ENCODE data around the gene SLC22A23.

SLC22A23 gene

GRCh38 chr6:3240595-3240994, 216.3 kb downstream of the SLC22A23 start:
- no peak for DNase-seq (ENCODE audit: low read depth)

- no peak for DNase-seq (ENCODE audit: low read depth)
Observed at GRCh38 chr6:3239110-3239830, 217.6 kb downstream of the SLC22A23 start.

GRCh38 chr6:3237761-3238662, 218.8 kb downstream of the SLC22A23 start:
- no peak for DNase-seq (ENCODE audit: low read depth)

GRCh38 chr6:3236005-3236404, 220.8 kb downstream of the SLC22A23 start:
- no peak for DNase-seq (ENCODE audit: low read depth)

GRCh38 chr6:3235486-3235885, 221.4 kb downstream of the SLC22A23 start:
- no peak for DNase-seq (ENCODE audit: low read depth)

GRCh38 chr6:3233904-3234303, 222.9 kb downstream of the SLC22A23 start:
- no peak for DNase-seq (ENCODE audit: low read depth)

- no peak for DNase-seq (ENCODE audit: low read depth)
Observed at GRCh38 chr6:3233321-3233720, 223.5 kb downstream of the SLC22A23 start.

- no peak for DNase-seq (ENCODE audit: low read depth)
Observed at GRCh38 chr6:3232017-3232945, 224.6 kb downstream of the SLC22A23 start.

GRCh38 chr6:3231247-3232016, 225.4 kb downstream of the SLC22A23 start:
- no peak for DNase-seq (ENCODE audit: low read depth)

GRCh38 chr6:3230900-3231246, 226.0 kb downstream of the SLC22A23 start:
- no peak for DNase-seq (ENCODE audit: low read depth)

GRCh38 chr6:3230256-3230882, 226.5 kb downstream of the SLC22A23 start:
- no peak for DNase-seq (ENCODE audit: low read depth)

- DNase-seq (ENCODE audit: low read depth), result no peak
Observed at GRCh38 chr6:3229566-3230178, 227.2 kb downstream of the SLC22A23 start.

- DNase-seq (ENCODE audit: low read depth), result no peak
Observed at GRCh38 chr6:3228771-3229565, 227.9 kb downstream of the SLC22A23 start.

GRCh38 chr6:3228046-3228671, 228.7 kb downstream of the SLC22A23 start:
- no peak for DNase-seq (ENCODE audit: low read depth)

- DNase-seq (ENCODE audit: low read depth), result no peak
Observed at GRCh38 chr6:3227363-3228045, 229.3 kb downstream of the SLC22A23 start, which contains the start of gene TUBB2B. Gene TUBB2B, minus strand, starts transcription at chr6:3227653. Its CDS starts 110 bp downstream, at chr6:3227543.

- no peak for DNase-seq (ENCODE audit: low read depth)
Observed at GRCh38 chr6:3226481-3227362, 230.1 kb downstream of the SLC22A23 start.

- DNase-seq (ENCODE audit: low read depth), result no peak
Observed at GRCh38 chr6:3226042-3226441, 230.8 kb downstream of the SLC22A23 start.
